ENCODE results near the gene SLC30A3.

- no peak for TF ChIP-seq CTCF (IDR thresholded peaks at IDR 0.05)
- no peak for TF ChIP-seq POLR2A (IDR thresholded peaks at IDR 0.05)
Measured at GRCh38 chr2:27245116-27245515, 17.7 kb downstream of the SLC30A3 start.

All from stomach (tissue), 4 donors.